CD14-positive monocyte (primary cell): ENCODE results near the gene DAB2. TPM values are rescaled to one million over a fixed set of nuclear protein-coding genes. Genes with fewer than 3 reads are reported as not detected.

Source experiments
- DNase-seq, 3 donors: peaks; one replicate each; pipeline ENCODE4 v3.0.0-alpha.2; 2011 to 2022
- H2AFZ ChIP-seq: 2 replicates; pipeline ENCODE4 v1.6.0; 2012; ENCODE audit warnings: mild to moderate bottlenecking, low read depth, low read length, inconsistent platforms; ENCODE audit not compliant: insufficient read depth, poor library complexity, severe bottlenecking
- H3K27ac ChIP-seq, 2 donors: 1 replicate in 1 of 2; 2 replicates in 1 of 2; pipeline ENCODE4 v1.5.1; 2012 to 2013; ENCODE audit warnings: low read length in 2 of 2, control low read depth in 1 of 2, inconsistent platforms in 1 of 2, low read depth in 1 of 2, mild to moderate bottlenecking in 1 of 2
- H3K27me3 ChIP-seq, 2 donors: one replicate each; pipeline versions ENCODE4 v1.6.0 to v1.6.1; 2011 to 2013; ENCODE audit warnings: low read length in 2 of 2; ENCODE audit not compliant: control insufficient read depth in 2 of 2, insufficient read depth in 2 of 2
- H3K36me3 ChIP-seq, 2 donors: replicated peaks in 1 of 2; 1 replicate in 1 of 2; 2 replicates in 1 of 2; pipeline versions ENCODE4 v1.5.1 to v1.6.1; 2012 to 2013; ENCODE audit warnings: low read length in 2 of 2, control low read depth in 1 of 2, inconsistent platforms in 1 of 2, mild to moderate bottlenecking in 1 of 2; ENCODE audit not compliant: insufficient read depth in 2 of 2, control insufficient read depth in 1 of 2
- H3K4me1 ChIP-seq, 2 donors: 1 replicate in 1 of 2; 2 replicates in 1 of 2; pipeline versions ENCODE4 v1.5.1 to v1.6.1; 2012 to 2013; ENCODE audit warnings: low read length in 2 of 2, control low read depth in 1 of 2, inconsistent platforms in 1 of 2, mild to moderate bottlenecking in 1 of 2, moderate library complexity in 1 of 2; ENCODE audit not compliant: insufficient read depth in 2 of 2, control insufficient read depth in 1 of 2
- H3K4me2 ChIP-seq: replicated peaks from 2 replicates; pipeline ENCODE3; 2012; ENCODE audit warnings: low read length, moderate library complexity, mild to moderate bottlenecking; ENCODE audit not compliant: poor library complexity, severe bottlenecking; ENCODE audit errors: extremely low read depth
- H3K4me3 ChIP-seq, 3 experiments: fragments of 200-600 bp in 1 of 3; sonication (generic) in 1 of 3; replicated peaks in 1 of 3; 1 replicate in 2 of 3; 2 replicates in 1 of 3; pipeline ENCODE4 v1.5.1; 2011 to 2013; ENCODE audit warnings: low read length in 3 of 3, mild to moderate bottlenecking in 3 of 3, control low read depth in 2 of 3, low read depth in 2 of 3, inconsistent platforms in 1 of 3, moderate library complexity in 1 of 3
- H3K79me2 ChIP-seq: 2 replicates; pipeline ENCODE4 v1.6.0; 2012; ENCODE audit warnings: mild to moderate bottlenecking, control low read depth, inconsistent platforms, low read length, moderate library complexity; ENCODE audit not compliant: insufficient read depth
- H3K9ac ChIP-seq: 2 replicates; pipeline ENCODE4 v1.6.0; 2017; ENCODE audit warnings: low read length, mild to moderate bottlenecking; ENCODE audit not compliant: insufficient read depth, poor library complexity, severe bottlenecking
- H3K9me3 ChIP-seq, 2 donors: replicated peaks in 1 of 2; 1 replicate in 1 of 2; 2 replicates in 1 of 2; pipeline versions ENCODE4 v1.5.1 to v1.6.1; 2012 to 2013; ENCODE audit warnings: low read length in 2 of 2, control low read depth in 1 of 2; ENCODE audit not compliant: control insufficient read depth in 1 of 2, insufficient read depth in 1 of 2
- H4K20me1 ChIP-seq: 2 replicates; pipeline ENCODE4 v1.6.0; 2012; ENCODE audit warnings: mild to moderate bottlenecking, low read length, control low read depth, moderate library complexity; ENCODE audit not compliant: insufficient read depth
- H3K27ac Mint-ChIP-seq, 7 donors: one replicate each; pipeline ENCODE4 v1.8.0; 2020; ENCODE audit warnings: mild to moderate bottlenecking in 7 of 7, mixed read lengths in 7 of 7, moderate library complexity in 6 of 7, inconsistent platforms in 2 of 7
- H3K27me3 Mint-ChIP-seq, 3 donors: one replicate each; pipeline ENCODE4 v1.8.0; 2021 to 2022; ENCODE audit warnings: low read depth in 3 of 3, mild to moderate bottlenecking in 3 of 3, mixed read lengths in 3 of 3, moderate library complexity in 3 of 3, inconsistent platforms in 1 of 3
- H3K36me3 Mint-ChIP-seq, 2 donors: one replicate each; pipeline ENCODE4 v1.8.0; 2020; ENCODE audit warnings: mixed read lengths in 2 of 2, inconsistent platforms in 1 of 2, mild to moderate bottlenecking in 1 of 2
- H3K4me1 Mint-ChIP-seq: one replicate; pipeline ENCODE4 v1.8.0; 2020; ENCODE audit warnings: mild to moderate bottlenecking, mixed read lengths
- H3K4me3 Mint-ChIP-seq, 2 donors: one replicate each; pipeline ENCODE4 v1.8.0; 2020; ENCODE audit warnings: mild to moderate bottlenecking in 2 of 2, mixed read lengths in 2 of 2, moderate library complexity in 1 of 2
- H3K9me3 Mint-ChIP-seq, 7 donors: one replicate each; pipeline ENCODE4 v1.8.0; 2020 to 2022; ENCODE audit warnings: mixed read lengths in 7 of 7, mild to moderate bottlenecking in 6 of 7, moderate library complexity in 6 of 7, inconsistent platforms in 2 of 7
- CTCF ChIP-seq: fragments of 200-600 bp; IDR thresholded peaks from one replicate; pipeline ENCODE4 v1.8.0; 2022; ENCODE audit warnings: antibody characterized with exemption, mild to moderate bottlenecking
- WGBS: methylation state at CpG from one replicate; pipeline ENCODE4 v1.1.5; 2013; ENCODE audit warnings: missing lambda C conversion rate; ENCODE audit not compliant: insufficient coverage; 5-methylcytosine and 5-hydroxymethylcytosine counted together
- intact Hi-C, 2 donors: fragments of 100-400 bp; cut with micrococcal nuclease; formaldehyde crosslinking; loops; one replicate each; pipeline versions ENCODE4 v1.15.0 to v1.15.1; 2023
- polyA plus RNA-seq, 3 donors: library from polyadenylated mRNA; depleted of rRNA in 1 of 3; unstranded in 2 of 3; stranded (reverse) in 1 of 3; fragments of 300-500 nt in 2 of 3; fragments of >200 nt in 1 of 3; fragmentation: Illumina TruSeq in 2 of 3; gene quantifications; 1 replicate in 2 of 3; 2 replicates in 1 of 3; pipeline ENCODE4 v1.2.3, GENCODE V29; 2012 to 2021

The DAB2 gene
- polyA plus RNA-seq, 3 donors: 0.98 to 4.8 (median 3.0) TPM

- no peak overlapping the region for H3K27ac ChIP-seq
- H3K4me3 Mint-ChIP-seq: no peak overlapping the region
- no peak for TF ChIP-seq CTCF
- H3K4me1 Mint-ChIP-seq: peaks cover 19% of the 10 kb centered on the region
- H4K20me1 ChIP-seq: no peaks in the 10 kb centered on the region
- peaks cover 0 to 2% (median 0%) of the 10 kb centered on the region in 7 donors for H3K9me3 Mint-ChIP-seq
- peaks cover 4 to 11% (median 7%) of the 10 kb centered on the region in 3 donors for H3K27me3 Mint-ChIP-seq
- H3K4me2 ChIP-seq: no peak overlapping the region
- H3K79me2 ChIP-seq: no peaks in the 10 kb centered on the region
- peaks cover 11 to 16% of the 10 kb centered on the region in 2 donors for H3K4me1 ChIP-seq
- H3K9ac ChIP-seq: no peak overlapping the region
- WGBS: no CpG with 5 or more reads among the region's 4 CpGs
- H3K4me3 ChIP-seq: no peak overlapping the region
- intact Hi-C loops: no loop called here
- H3K27ac Mint-ChIP-seq: no peak overlapping the region
- H3K27me3 ChIP-seq: no peaks in the 10 kb centered on the region
- no peaks in the 10 kb centered on the region for H3K36me3 Mint-ChIP-seq
- H2AFZ ChIP-seq: no peak overlapping the region
- no peaks in the 10 kb centered on the region for H3K36me3 ChIP-seq
- DNase-seq: no peak
- H3K9me3 ChIP-seq: no peaks in the 10 kb centered on the region
Observed at GRCh38 chr5:39428640-39429039, 3.9 kb upstream of the DAB2 start.

GRCh38 chr5:39427633-39428032, 2.9 kb upstream of the DAB2 start:
- Mint-ChIP-seq H3K4me1 (peaks cover 22% of the 10 kb centered on the region), H3K36me3 (peaks cover 0 to 2% of the 10 kb centered on the region in 2 donors), H3K9me3 (peaks cover 0 to 2% (median 0%) of the 10 kb centered on the region in 7 donors), H3K27me3 (peaks cover 4 to 11% (median 7%) of the 10 kb centered on the region in 3 donors), H3K4me3 (no peak overlapping the region), H3K27ac (no peak overlapping the region)
- Histone ChIP-seq H3K4me2 (no peak overlapping the region), H4K20me1 (no peaks in the 10 kb centered on the region), H2AFZ (no peak overlapping the region), H3K9me3 (no peaks in the 10 kb centered on the region), H3K4me3 (no peak overlapping the region), H3K9ac (no peak overlapping the region), H3K27me3 (no peaks in the 10 kb centered on the region), H3K36me3 (no peaks in the 10 kb centered on the region), H3K4me1 (peaks cover 12 to 16% of the 10 kb centered on the region in 2 donors), H3K79me2 (no peaks in the 10 kb centered on the region), H3K27ac (no peak overlapping the region)
- intact Hi-C loops: no loop called here
- TF ChIP-seq CTCF: no peak
- DNase-seq: no peak
